Skeletal muscle cell (primary cell): ENCODE data around the gene PPFIA2.

Experiments
- DNase-seq: peaks from one replicate; pipeline ENCODE4 v3.0.0-alpha.2; 2010; ENCODE audit warnings: low read depth
- H3K4me3 ChIP-seq: 2 replicates; pipeline ENCODE4 v1.5.1; 2011; ENCODE audit warnings: low read depth, mild to moderate bottlenecking, control low read depth, low read length, moderate library complexity

The PPFIA2 gene

DNA sequence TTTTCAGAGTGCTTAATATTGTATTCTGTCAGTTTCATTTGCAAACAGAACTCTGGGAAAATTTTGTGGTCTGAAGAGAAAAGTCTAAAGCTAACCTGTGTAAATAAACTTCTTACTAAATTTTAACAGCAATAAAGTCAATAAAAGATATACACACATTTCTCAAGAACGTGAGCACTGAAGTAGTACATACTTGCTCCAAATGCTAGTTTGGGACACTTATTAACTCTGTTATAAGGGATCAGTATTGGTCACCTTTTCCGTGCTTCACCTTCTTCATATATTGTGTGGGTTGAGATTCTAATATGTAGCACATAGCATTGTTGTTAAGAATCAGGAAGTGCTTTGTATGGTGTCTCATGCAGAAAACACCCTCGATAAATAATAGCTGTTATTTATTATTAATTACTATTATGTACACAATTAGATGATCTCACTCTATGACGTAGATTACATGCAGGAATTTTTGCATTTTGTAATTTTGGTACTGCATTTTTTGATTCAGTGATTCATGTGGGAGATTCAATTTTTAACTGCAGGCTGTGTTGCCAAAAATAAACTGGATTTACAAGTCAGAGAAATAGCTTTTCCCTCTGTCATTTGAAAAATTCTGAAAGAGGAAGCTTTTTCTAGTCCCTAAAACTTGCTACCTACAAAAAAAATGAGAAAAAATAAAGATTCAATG is 380.4 kb downstream of the PPFIA2 start:
- no peak for DNase-seq
- H3K4me3 ChIP-seq, result no peak overlapping the region

DNA sequence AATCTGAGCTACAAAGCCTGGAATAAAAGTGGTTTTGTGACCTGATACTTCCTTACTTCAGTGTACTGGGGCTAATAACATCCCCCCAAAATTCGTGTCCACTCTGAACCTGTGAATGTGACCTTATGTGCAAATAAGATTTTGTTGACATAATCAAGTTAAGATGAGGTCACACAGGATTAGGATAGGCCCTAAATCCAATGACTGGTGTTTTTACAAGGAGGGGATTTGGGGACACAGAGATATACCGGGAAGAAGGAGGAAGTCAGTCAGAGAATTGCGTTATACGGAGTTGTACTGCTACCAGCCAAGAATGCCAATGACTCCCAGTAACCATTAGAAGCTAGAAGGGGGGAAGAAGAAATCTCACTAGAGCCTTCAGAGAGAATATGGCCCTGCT is 381.4 kb downstream of the PPFIA2 start:
- H3K4me3 ChIP-seq, result no peak overlapping the region
- no peak for DNase-seq

DNA sequence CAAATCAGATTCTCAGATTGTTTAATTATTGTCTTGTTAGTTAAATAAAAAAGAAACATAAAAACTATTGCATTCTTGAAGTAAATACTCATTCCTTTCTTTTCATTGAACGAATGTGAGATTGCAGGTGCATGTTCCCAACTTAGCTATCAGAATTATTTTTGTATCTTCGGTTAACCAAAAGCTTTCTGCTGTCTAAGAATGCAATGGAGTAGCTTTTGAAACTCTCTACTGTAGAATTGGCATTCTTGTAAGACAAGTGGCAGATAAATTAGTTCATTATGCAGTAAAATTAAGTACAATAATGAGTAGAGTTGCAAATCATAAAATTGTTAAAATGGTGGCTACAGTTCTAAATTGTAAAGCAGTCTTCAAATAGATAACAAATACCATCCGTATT is 383.2 kb downstream of the PPFIA2 start:
- no peak overlapping the region for H3K4me3 ChIP-seq

DNA sequence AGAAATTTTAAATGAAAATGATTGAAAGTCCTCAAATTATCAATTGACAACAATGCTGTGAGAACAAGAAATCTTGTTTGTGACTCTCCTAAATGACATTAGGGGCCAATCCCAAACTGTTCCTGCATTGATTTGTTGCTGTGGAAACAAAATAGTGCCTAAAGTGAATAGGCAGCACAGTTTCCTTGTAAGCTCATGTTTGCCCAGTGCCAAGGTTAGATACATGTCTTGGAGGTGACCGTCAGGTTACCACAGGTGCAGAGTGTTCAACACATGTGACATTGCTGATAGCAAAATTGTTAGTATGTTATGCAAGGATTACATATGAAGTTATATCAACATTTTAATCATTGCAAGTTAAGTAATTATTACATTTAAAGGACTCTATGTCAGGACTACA is 388.7 kb downstream of the PPFIA2 start:
- no peak for DNase-seq
- H3K4me3 ChIP-seq, result no peak overlapping the region

More for the DNA sequence above, 383.2 kb downstream of the PPFIA2 start:
- no peak for DNase-seq

DNA sequence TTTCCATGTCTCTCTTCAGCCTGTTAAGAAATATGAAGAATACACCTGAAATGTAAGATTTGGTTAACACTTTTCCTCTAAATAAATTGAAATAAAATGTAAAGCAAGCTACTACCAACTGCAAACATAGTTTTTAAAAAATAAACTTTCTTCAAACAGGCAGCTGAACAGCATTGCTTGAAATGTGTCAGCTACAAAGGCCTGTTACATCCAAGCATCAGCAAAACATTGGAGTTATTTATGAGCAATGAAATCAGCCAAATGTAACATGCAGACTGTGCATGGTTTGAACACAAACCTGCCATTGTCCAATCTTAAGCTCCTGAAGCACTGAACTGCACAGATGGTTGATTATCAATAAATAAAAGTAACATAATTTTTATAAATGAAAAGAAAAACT is 390.0 kb downstream of the PPFIA2 start:
- DNase-seq, result no peak
- no peak overlapping the region for H3K4me3 ChIP-seq

DNA sequence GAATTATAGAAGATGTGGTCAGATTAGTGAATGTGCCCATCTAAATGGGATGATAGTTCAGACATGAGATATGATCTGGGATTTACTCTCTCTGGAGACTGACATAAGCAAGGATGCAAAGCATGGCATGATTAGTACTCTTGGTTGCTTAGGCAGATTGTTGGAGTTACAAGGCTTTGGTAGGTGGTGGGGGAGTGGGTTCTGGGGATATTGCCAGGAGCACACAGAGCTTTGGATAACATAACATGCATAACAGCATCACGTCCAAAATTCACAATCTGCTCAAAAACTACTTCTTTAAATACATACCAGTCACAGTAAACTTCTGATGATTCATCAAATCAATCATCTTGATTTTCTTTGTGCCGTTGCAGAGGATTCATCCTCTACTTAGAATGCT is 393.9 kb downstream of the PPFIA2 start:
- H3K4me3 ChIP-seq, result no peak overlapping the region
- DNase-seq, result no peak

DNA sequence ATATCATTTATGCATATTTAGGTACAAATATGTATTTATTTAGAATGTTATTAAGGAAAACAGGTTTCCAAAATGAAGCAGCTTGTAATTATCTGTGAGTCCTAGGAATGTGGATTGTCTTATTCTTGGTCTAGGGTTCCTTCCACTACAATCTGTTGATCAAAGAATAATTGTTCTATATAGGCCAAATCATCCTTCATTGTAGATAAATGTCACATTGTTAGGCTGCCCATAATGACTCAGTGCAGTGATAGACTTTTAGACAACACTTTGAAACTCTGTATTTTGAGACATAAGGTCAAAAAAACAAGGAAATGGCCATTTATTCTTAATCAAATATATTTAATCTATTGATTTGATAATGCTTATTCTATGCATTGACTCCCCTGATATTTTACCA is 398.2 kb downstream of the PPFIA2 start:
- H3K4me3 ChIP-seq, result no peak overlapping the region
- no peak for DNase-seq

DNA sequence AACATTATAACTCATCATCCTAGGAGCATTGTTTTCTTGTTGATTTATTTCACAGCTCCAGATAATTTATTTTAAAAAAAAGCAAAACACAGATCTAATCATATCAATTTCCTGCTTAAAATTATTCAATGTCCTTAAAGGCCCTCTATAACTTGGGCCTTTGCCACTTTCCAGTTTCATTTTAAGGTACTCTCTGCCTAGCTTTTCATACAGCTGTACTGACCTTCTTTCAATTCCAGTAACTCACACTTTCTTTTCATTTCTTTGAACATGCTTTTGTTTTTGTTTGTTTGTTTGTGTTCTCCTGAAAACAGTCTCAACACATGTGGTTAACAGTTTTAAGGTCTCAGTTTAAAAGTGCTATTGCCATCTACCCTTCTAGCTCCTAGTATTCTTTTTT is 399.4 kb downstream of the PPFIA2 start:
- no peak overlapping the region for H3K4me3 ChIP-seq
- no peak for DNase-seq

DNA sequence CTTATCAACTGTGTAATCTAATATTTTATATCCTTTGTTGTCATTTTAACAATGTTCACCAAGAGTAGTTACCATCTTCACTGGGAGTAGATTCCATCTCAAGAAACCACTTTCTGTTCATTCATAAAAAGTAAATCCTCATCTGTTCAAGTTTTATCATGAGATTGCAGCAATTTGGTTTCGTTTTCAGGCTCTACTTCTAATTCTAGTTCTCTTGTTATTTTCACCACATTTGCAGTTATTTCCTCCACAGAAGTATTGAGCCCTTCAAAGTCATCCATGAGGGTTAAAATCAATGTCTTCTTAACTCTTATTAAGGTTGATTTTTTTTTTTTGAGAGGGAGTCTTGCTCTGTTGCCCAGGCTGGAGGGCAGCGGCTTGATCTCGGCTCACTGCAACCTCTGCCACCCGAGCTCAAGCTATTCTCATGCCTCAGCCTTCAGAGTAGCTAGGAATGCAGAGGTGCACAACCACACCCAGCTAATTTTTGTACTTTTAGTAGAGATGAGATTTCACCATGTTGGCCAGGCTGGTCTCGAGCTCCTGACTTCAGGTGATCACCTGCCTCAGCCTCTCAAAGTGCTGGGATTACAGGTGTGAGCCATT is 404.7 kb downstream of the PPFIA2 start:
- DNase-seq, result no peak
- no peak overlapping the region for H3K4me3 ChIP-seq

DNA sequence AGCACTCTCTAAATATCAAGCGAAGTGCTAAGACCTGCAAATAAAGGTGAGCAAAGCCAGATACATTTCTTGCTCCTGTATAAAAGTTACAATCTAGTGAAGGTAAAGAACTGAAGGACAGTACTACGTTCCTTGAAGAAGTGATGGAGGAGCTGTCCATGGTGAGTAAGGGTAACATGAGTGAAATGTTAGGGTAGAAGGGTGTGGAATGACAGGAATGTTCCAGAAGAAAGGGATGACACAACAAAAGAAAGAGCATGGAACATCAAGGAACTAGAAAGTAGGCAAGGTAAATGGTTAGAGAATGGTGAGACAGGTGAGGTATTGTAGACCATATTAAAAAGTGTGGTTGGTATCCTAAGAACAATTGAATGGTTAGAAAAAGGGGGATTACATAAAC is 408.8 kb downstream of the PPFIA2 start:
- no peak for DNase-seq
- no peak overlapping the region for H3K4me3 ChIP-seq

DNA sequence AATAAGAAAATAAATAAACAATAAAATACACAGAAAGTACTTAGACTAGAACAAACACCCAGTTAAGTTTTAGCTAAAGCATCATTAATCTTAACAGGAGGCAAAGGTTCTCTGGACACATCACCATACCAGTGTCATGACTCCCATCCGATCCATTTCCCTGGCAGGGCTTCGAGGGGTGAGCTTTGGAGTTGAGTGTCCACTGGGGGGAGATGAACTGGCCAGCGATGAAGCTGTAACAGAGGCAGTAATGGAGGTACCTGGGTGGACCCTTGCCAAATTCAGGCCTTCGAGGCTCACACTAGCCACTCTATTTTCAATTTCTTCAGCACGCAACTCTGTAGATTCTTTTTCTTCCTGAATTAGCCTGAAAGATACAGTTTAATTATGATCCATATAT is 411.7 kb downstream of the PPFIA2 start:
- DNase-seq, result no peak
- H3K4me3 ChIP-seq, result no peak overlapping the region

DNA sequence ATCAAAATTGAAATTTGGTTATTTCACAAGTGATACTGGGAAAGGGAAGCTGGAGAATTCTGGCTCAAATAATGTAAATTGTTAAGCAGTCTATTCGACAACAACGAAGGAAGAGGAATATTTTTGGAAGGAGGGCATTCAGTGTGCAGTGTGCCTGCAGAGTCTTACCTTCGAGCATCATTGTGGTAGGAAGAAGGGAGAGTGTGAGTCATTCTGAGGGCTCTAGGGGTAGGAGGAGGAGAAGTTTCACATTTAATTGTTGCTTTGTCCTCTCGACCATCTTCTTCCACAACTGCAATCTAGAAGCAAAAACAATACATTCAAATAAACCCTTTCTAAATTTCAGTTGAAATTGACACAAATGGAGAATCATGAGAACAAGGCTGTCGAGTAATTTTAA is 418.2 kb downstream of the PPFIA2 start:
- no peak overlapping the region for H3K4me3 ChIP-seq
- DNase-seq, result no peak

DNA sequence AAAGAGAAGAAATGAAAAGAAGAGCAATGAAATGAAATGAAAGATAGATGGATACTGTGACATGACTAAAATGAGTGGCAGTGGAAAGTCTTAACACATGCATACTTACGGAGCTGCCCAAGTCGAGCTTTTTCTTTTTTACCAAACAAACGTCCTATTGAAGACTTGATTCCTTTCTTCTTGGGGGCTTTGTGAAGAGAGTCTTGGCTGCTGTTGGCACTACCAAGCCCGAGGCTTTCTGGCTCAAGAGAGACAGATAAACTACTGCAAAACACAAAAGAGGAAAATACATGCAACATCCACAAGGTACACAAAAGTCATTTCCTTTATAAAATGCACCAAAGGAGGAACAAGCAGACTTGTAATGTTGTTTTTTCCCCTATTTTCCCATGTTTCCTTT is 420.1 kb downstream of the PPFIA2 start:
- H3K4me3 ChIP-seq, result no peak overlapping the region

DNA sequence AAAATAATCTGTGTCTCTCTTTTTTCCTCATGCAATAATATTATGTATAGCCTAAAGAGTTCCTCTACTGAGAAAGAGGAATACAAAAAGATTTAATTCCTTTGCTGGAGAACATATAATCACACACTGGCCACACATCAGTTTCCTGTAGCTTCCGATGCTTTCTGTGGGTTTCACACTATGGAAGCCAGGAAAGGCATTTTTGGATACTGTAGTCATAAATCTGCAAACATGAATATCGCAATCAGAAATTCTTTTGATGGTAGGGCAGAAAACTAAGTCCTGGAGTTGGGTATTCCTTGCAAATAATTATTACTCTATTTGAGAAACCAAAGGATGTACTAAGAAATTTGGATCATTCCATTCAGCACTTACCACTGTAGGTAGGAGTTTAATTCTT is 421.3 kb downstream of the PPFIA2 start:
- H3K4me3 ChIP-seq, result no peak overlapping the region
- no peak for DNase-seq

More for the DNA sequence above, 420.1 kb downstream of the PPFIA2 start:
- DNase-seq, result no peak

DNA sequence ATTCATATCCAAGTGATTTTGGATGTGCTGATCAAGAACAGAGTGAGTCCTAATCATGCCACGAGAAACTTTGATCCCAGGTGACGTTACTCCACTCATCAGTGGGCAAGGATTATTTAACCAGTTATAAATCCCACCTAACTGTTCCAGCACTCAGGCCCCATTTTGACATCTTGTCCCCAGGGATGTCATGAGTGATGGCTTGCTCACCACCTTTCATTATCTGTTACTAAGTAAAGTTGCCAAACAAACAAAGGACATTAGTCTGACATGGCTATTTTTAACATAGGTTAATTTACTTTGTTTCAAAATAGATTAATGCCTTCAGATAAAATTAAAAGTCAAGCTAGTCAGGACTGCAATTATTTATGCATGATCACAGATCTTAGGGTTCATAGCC is 425.3 kb downstream of the PPFIA2 start:
- DNase-seq, result no peak

DNA sequence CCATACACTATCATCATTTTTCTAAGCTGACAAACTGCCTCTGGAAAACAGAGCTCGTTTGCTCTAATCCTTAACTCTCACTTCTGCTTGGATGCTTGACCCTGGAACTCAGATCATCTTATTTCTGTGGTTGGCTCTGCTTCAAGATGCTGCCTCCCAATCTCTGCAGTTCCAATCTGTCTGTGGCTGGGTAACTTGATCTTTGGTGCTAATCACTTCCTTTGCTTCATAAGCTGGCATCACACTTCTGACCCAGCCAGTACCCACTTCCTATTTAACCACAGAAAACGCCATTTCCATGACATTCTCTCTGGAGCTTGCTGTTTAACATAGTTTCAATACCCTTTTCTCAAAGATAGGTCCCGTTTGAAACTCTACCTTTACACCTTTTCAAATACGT is 427.1 kb downstream of the PPFIA2 start:
- DNase-seq, result no peak
- H3K4me3 ChIP-seq, result no peak overlapping the region

More for the DNA sequence above, 425.3 kb downstream of the PPFIA2 start:
- no peak overlapping the region for H3K4me3 ChIP-seq

DNA sequence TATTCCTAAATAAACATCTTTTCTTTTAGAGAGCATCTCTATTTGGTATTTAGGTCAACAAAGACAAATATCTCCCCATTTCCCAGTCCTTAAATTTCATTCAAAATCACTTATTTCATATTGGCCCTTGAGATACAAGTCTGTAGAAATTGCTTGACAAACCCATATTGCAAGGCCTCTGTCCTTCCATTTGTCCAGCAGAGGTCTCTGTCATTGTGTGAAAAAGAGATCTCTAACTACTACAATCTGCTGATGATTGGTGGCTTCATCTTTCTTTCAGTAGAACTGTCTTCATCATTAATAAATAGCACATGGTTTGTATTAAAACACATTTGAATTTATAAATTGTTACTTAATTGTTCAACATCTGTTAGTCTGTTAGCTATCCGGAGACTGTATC is 428.7 kb downstream of the PPFIA2 start:
- DNase-seq, result no peak
- H3K4me3 ChIP-seq, result no peak overlapping the region

DNA sequence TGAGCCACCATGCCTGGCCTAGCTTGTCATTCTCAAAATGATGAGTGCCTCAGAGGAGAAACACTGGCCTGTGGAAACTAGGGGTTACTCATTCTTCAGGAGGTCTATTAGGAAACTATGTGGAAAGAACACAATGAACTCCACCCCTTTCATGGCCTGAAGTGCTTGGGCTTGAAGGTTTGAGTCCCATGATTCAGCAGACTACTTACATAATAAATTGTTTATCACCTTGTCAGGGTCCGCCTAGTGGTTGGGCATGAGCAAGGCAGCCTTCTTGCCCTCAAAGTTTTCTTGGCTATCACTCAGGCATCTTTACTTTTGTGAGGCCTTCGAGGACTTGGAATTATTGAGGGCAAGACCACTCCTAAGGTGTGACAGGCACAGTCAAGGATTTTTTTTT is 430.1 kb downstream of the PPFIA2 start:
- DNase-seq, result no peak
- no peak overlapping the region for H3K4me3 ChIP-seq

DNA sequence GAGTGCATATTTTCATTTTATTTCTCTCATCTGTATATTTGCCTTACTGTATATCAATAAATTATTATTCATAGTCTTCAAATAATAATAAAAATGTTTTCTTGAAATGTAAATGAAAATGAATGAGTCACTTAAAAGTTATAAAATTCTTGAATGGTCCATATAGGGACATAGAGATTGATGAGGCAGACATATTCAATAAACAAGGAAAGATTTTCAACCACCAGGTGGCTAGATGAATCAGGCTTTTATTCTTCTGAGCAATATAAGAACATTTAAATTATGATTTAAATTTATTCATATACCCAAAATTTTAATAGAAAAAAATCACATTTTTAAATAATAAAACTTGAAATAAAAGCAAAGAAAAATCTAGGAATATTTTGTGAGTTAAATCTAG is 431.7 kb downstream of the PPFIA2 start:
- H3K4me3 ChIP-seq, result no peak overlapping the region
- DNase-seq, result no peak

DNA sequence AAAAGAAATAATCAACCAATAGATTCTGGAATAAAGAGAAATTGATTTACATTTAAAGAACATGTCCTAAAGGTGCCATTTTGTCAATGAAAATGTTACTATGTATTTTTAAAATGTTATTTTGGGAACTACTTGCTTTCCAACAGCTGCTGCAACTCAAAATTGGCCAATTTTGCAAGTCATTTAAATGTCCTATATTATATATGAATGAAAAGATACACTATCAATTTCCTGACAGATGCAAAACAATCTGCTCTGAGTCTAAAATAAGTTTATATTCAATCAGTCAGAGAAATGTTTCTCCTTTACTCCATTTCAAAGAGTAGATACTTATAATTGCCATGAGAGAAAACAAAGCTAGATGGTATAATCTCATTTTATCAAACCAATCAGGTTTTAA is 434.1 kb downstream of the PPFIA2 start:
- DNase-seq, result no peak
- H3K4me3 ChIP-seq, result no peak overlapping the region

DNA sequence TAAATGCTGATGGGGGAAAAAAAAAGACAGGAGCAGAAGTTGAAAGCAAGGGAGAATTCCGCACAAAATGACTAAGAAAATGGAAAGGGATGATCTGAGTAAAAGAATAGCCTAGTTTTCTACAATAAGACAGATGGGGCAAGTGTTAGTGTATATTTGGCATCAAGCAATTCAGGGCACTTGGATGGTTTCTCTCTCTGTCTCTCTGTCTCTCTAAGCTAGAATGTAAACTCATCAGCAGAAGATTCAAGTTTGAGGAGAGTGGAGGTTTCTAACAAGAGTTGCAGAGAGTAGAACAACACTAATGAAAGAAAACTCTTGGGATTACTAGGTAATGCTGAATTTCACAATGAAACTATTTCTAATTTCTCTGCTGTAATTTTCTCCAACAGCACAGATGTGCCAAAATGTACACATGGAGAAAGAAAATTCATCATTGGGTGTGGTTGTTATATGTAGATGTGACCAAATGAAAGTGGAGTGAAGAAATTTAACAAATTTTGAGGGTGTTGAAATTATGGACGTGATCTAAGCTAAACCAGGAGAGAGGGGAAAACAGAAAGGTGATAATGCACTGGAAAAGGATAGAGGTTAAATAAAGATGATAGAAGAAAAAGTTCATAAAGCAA is 444.1 kb downstream of the PPFIA2 start:
- no peak for DNase-seq
- H3K4me3 ChIP-seq, result no peak overlapping the region
